ENCODE data around the gene PPP2R2C.

The PPP2R2C gene

DNA sequence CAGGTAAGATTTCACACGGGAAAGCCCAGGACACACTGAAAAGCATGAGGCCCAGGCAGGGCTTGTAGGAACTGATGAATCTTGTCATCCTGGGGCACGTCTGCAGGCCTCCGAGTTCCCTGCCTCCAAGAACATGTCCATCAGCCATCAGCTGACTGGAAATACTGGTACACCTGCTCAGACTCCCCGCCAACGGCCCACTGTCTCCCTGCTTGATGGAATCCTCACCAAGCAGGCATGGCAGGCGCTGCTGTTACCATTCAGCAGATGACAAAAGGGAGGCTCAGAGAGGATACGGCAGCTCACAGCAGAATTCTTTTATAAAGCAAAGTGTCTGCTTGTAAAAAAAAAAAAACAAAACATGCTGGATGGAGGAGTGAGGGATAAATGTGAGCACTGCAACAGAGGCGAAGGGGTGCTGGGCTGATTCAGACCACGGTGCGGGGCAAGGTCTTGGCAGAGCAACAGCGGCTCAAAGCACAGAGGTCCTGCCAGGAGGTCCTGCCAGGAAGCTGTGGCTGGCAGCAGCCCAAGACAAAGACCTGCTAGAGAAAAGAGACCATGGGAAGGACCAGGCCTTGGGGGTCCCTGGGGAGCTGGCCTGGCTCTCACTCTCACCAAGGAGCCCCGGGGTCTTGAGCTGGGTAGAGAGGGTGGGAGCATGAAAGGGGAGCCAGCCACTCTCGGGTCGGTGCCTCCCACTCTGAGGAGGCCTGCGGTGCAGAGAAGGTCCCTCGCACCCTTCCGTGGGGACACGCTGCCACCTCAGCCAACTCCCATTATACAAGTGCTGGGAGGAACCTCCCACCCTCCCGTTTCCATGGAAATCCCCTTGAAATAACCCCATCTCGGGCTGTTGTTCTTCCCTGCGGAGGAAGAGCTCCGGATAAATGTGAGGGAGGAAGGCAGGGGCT is 25.6 kb downstream of the PPP2R2C start:
- DNase-seq: no peak

DNA sequence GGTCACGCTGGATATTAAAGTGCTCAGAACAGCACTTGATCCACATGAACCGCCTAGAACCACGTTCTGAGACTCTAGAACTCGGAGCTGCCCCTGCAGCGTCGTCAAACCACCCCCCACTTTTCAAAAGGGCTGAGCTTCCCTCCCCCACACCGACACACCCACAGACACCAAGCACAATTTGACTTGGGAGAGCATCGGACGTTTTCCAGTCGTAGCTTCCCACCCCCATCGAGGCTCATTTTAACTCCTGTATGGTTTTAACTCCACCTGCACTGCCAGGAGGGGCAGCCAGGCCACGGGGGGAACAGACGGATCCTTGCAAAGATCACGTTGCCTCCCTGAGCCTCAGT is 26.3 kb downstream of the PPP2R2C start:
- DNase-seq: no peak

- DNase-seq: no peak
Measured at GRCh38 chr4:6445403-6446129, 26.8 kb downstream of the PPP2R2C start.

DNA sequence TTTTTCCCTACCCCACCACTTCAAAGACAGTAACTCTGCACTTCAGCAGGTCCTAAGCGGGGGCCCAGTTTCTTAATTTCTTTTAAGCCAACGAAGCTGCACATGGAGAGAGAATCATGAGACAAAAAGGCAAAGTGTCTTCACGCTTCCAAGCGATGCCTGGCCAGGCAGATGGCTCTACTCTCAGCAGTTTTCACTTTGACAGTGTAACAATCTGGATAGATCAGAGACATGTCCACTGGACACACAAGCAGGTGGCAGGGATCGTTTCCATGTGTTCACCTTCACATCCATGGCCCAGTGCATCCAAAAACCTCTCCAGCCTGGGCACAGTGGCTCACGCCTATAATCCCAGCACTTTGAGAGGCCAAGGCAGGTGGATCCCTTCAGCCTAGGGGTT is 27.8 kb downstream of the PPP2R2C start:
- no peak for DNase-seq

GRCh38 chr4:6443035-6444023 is 29.1 kb downstream of the PPP2R2C start:
- DNase-seq: no peak

DNA sequence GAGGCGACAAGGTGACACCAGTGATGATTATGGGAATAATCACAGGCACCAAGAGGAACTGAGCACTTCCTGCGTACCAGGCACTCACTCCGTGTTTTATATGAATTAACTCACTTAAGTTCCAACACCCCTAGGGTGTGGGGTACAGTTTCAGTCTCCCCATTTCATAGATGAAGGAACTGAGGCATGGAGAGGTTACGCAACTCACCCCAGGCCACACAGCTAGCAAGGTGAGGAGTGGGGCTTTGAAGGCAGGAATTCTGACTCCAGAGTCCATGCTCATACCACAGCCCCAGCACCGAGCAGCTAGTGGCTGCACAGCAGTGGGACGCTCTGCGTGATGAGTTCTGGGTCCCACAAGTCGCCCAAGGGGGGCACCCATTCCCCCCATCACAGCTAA is 29.9 kb downstream of the PPP2R2C start:
- no peak for DNase-seq

DNA sequence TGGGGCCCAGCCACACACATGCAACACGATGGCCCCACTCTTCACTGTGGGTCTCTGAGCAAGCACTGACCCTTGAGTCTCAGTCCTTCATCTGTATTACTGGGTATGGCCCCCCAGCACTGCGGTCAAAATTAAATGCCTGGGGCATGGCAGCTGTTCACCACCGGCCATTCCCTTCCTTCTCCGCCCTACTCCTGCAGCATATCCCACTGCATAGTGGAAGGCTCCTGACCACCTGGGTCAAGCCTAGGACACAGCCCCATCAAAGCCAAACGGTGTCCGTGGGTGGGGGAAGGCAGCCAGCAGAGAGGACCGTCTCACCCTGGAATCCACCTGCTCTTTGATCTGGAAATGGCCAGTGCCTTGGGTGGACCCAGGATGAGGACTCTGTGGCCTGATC is 30.7 kb downstream of the PPP2R2C start:
- DNase-seq: no peak

GRCh38 chr4:6441202-6441582 is 31.2 kb downstream of the PPP2R2C start:
- DNase-seq: no peak

- DNase-seq: no peak
Measured at GRCh38 chr4:6440506-6441201, 31.8 kb downstream of the PPP2R2C start.

DNA sequence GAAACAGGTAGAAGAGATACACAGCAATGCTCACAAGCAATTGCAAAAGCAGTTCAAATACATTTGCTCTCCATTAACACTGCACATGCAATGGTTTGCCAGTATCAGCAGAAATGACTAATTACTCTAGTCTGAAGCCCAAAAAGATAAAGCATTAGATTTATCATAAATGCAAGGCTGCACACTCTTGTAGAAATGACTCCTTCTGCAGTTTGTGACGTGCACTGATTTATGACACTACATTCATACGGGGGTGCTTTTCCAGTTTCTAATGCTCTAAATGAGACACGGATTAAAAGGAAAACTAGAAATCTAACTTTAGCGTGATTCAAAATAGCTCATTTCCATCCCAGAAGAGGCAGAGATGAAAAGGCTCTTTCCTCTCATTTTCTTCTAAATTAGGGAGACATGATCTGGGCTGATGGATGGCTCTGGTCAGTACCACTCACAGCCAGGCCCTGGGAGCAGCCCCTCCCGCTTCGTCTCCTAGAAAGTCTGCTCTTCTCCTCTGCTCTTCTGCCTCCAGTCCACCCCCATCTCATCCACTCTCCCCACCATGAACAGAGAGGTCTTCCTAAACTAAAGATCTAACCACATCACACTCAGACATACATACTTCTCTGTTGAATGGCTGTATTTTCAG is 33.2 kb downstream of the PPP2R2C start:
- no peak for DNase-seq

DNA sequence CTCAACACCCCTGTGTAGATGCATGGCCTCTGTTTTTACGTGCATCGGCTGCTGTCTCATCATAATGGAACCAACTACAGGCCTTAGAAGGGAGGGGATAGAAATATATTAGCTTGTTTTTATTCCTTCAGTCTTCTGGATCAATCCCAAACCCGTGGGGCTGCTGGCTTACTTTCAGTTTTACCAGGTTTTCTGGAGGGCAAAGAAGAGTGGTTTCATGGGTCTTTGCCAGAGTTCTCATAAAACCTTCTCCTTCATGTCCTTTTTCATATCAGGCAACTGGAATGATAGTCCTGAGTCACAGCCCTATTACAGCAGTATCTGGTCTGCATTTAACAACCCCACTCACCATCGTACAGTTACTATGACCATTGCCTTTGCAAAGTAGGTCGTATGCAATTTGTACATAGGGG is 34.6 kb downstream of the PPP2R2C start:
- no peak for DNase-seq

- DNase-seq: no peak
Measured at GRCh38 chr4:6435010-6435409, 37.4 kb downstream of the PPP2R2C start.

- no peak for DNase-seq
Measured at GRCh38 chr4:6430927-6431326, 41.5 kb downstream of the PPP2R2C start.

GRCh38 chr4:6427439-6428090 is 44.8 kb downstream of the PPP2R2C start:
- no peak for DNase-seq

- DNase-seq: no peak
Measured at GRCh38 chr4:6426571-6427438, 45.6 kb downstream of the PPP2R2C start.

GRCh38 chr4:6425911-6426310 is 46.5 kb downstream of the PPP2R2C start:
- DNase-seq: no peak

DNA sequence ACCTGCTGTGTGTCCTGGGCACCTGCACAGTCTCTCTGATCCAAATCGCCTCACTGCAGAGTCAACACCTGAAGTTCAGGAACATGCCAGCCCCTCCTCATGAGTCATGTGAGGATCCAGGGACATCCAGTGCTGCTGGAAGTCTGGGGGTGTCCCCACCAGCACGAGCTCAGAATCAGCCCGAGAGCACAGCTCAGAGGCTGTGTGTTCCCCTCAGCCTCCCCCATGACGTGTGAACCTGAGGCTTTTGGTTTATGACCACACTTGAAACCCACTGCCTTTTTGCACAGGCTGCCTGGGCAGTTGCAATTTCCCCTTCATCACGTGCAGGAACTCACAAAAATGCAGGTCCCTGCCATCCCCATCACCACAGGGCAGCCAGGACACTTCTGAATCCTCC is 47.1 kb downstream of the PPP2R2C start:
- DNase-seq: no peak

DNA sequence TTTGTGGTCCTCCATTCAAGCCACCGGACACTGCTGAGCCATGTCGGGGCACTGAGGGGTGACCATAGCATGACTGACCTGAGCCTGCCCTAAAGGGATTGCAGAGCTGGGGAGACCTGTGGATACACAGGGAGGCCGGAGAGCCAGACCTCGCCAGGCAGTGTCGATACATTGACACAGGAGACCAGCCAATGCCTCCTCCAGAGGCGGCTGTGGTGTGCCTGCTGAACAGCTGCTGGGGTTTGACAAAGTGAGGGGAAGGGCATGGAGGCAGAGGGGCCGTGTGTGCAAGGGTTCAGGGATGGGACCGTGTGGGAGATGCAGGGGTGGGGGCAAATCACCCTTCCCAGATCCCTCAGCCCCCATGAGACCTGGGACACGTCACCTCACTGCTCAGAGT is 48.0 kb downstream of the PPP2R2C start:
- DNase-seq: no peak

DNA sequence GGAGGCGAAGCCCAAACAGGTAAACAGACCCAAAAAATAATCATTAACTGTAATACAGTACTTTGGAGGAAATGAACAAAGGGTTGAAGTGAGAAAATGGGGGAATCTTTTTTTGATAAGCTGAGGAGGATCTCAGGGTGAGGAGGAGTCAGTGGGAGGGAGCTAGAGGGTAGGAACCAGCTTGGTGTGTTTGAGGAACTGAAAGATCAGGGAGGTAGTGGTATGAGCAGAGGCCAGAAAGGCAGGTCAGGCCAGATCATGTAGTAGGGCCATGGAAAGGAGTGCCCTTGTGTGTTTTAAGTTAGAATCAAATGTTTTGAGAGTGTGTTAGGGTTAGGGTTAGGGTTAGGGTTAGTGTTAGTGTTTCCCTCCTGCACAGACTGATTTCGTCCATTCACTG is 48.8 kb downstream of the PPP2R2C start:
- no peak for DNase-seq

DNA sequence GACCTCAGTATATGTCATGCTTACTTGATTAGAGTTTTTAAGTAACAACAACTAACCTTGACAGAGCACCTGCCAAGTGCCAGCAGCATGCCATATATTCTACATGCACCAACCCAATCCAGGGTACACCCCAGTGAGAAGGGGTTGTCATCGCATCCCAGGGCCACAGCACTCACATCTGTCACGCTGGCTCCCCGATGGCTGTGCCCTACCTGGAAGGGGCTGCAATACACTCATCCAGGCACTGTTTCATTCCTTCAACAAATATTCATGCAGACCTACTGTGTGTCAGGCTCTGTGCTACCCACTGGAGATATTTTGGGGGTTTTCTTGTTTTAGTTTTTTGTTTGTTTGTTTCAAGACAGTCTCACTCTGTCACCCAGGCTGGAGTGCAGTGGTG is 49.5 kb downstream of the PPP2R2C start:
- DNase-seq: no peak
